ENCODE measurements around the gene CCRL2. TPM values are rescaled to one million over a fixed set of nuclear protein-coding genes. Genes with fewer than 3 reads are reported as not detected.

Gene CCRL2
- total and polyA plus RNA-seq, 2 donors (not counting 1 experiment from before 2014, with no cell fraction given) = 2.6 to 3.3 TPM

DNA sequence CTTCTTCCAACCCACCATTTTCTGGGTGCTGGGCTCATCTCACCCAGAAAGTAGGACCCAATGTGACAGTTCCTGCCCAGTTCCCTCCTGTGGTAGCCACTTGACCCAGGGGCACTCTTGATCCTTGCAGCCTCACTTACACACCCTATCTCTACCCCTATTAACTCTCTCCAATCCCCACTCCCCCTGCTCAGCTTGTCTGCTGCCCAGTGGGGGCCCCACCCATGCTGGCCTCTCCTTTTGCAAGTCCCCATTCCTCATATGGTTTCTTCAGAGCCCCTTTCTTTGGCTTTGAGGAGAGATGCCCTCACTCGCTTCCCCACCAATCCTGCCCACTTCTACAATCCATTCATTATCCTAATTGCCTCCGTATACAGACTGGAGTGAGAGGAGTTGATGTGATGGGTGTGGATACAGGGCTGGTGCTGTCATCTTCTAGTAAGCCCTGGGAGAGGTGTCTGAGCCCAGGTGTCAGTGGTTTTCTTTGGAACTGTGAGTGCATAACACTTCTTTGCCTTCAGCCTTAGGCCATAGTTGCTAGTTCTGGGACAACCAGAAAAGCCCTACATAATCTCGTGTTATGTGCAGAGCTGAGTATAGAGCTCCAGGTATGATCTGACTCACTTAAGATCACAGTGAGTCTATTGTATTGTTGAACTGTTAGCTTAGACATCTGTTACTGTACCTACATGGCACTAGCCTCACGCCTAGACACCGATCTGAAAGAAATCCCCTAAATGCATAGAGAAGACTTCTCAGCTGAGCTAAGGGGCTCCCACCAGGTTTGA lies 41.1 kb upstream of the CCRL2 start:
- Histone ChIP-seq H3K4me2 (replicated peaks; ENCODE audit: low read depth, low read length, poor library complexity, severe bottlenecking) (no peak overlapping the region), H3K27ac (ENCODE audit: low read length in 2 of 2) (no peak overlapping the region), H2AFZ (ENCODE audit: insufficient read depth, low read depth, low read length, poor library complexity, severe bottlenecking) (no peak overlapping the region), H4K20me1 (ENCODE audit: control insufficient read depth, insufficient read depth, low read length, poor library complexity, severe bottlenecking) (no peaks in the 10 kb centered on the region), H3K4me1 (ENCODE audit: control insufficient read depth in 2 of 2, insufficient read depth in 2 of 2, low read length in 2 of 2) (peaks cover 19 to 36% of the 10 kb centered on the region in 2 donors), H3K9ac (ENCODE audit: low read length) (no peak overlapping the region), H3K79me2 (ENCODE audit: control insufficient read depth, insufficient read depth, low read length) (no peaks in the 10 kb centered on the region), H3K36me3 (replicated peaks in 1 of 2; ENCODE audit: control extremely low read depth in 1 of 2, control insufficient read depth in 1 of 2, extremely low read depth in 1 of 2, insufficient read depth in 2 of 2, low read length in 1 of 2) (no peaks in the 10 kb centered on the region), H3K4me3 (ENCODE audit: control extremely low read depth in 1 of 5, extremely low read depth in 1 of 5, insufficient read depth in 1 of 5, low read depth in 2 of 5, low read length in 4 of 5) (no peak overlapping the region), H3K27me3 (replicated peaks in 1 of 4; ENCODE audit: control extremely low read depth in 1 of 4, control insufficient read depth in 3 of 4, insufficient read depth in 4 of 4, low read length in 3 of 4) (no peaks in the 10 kb centered on the region), H3K9me3 (ENCODE audit: control extremely low read depth in 1 of 3, control insufficient read depth in 2 of 3, insufficient read depth in 1 of 3, low read length in 2 of 3) (no peaks in the 10 kb centered on the region)
- Mint-ChIP-seq H3K4me3 (no peak overlapping the region), H3K27ac (no peak overlapping the region), H3K9me3 (ENCODE audit: insufficient read depth) (no peaks in the 10 kb centered on the region), H3K27me3 (no peaks in the 10 kb centered on the region), H3K4me1 (peaks cover 46% of the 10 kb centered on the region)
- POLR2A ChIA-PET = no interaction called here
- 100% methylated on average over 1 of the region's 5 CpGs for WGBS (ENCODE audit: insufficient coverage)
- DNase-seq = no peak
- intact Hi-C loops (cut with micrococcal nuclease) = no loop called here
- TF ChIP-seq, protein P1, sequence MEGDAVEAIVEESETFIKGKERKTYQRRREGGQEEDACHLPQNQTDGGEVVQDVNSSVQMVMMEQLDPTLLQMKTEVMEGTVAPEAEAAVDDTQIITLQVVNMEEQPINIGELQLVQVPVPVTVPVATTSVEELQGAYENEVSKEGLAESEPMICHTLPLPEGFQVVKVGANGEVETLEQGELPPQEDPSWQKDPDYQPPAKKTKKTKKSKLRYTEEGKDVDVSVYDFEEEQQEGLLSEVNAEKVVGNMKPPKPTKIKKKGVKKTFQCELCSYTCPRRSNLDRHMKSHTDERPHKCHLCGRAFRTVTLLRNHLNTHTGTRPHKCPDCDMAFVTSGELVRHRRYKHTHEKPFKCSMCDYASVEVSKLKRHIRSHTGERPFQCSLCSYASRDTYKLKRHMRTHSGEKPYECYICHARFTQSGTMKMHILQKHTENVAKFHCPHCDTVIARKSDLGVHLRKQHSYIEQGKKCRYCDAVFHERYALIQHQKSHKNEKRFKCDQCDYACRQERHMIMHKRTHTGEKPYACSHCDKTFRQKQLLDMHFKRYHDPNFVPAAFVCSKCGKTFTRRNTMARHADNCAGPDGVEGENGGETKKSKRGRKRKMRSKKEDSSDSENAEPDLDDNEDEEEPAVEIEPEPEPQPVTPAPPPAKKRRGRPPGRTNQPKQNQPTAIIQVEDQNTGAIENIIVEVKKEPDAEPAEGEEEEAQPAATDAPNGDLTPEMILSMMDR (IDR thresholded peaks at IDR 0.05) = no peak
- no peak for TF ChIP-seq EZH2 (IDR thresholded peaks at IDR 0.05; ENCODE audit: borderline replicate concordance, insufficient read depth, low read depth, low read length, poor library complexity, severe bottlenecking)
- ATAC-seq (ENCODE audit: low read depth) = no peak
- CTCF ChIA-PET = interaction anchor here (0.8 to 13.1 kb wide), 6 partner anchors 12 to 283 kb away, joined by 3 to 233 read pairs (median 46); no protein-coding TSS in a partner anchor

DNA sequence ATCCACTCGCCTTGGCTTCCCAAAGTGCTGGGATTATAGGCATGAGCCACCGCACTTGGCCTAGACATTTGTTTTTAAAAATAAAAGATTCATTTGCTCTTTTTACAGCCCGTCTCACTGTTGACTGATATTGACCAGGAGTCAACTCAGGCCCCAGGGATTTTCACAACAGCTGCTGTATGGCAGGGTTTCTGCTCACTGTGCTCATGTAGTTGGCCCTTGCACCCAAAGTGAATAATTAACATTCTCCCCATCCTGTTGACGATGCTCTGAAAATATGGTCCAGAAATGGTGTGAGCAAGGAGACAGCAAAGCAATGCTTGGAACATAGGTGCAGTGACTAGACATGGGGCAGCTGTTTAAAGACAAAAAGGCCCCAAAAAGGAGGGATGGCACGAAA lies 39.2 kb upstream of the CCRL2 start:
- H3K4me1 ChIP-seq (ENCODE audit: control insufficient read depth in 2 of 2, insufficient read depth in 2 of 2, low read length in 2 of 2) = peaks cover 12 to 20% of the 10 kb centered on the region in 2 donors
- no peak overlapping the region for H3K4me3 Mint-ChIP-seq
- 94% methylated on average over 2 of the region's 5 CpGs for WGBS (ENCODE audit: insufficient coverage)
- no peaks in the 10 kb centered on the region for H3K27me3 Mint-ChIP-seq
- intact Hi-C loops (cut with micrococcal nuclease) = loop anchor here (1.0 to 2.0 kb wide), 4 partner anchors 92 to 429 kb away; partner anchors contain the start of gene CCR1
- H3K27me3 ChIP-seq (replicated peaks in 1 of 4; ENCODE audit: control extremely low read depth in 1 of 4, control insufficient read depth in 3 of 4, insufficient read depth in 4 of 4, low read length in 3 of 4) = no peaks in the 10 kb centered on the region
- no peak for ATAC-seq (ENCODE audit: low read depth)
- no peak for DNase-seq
- no peaks in the 10 kb centered on the region for H3K9me3 Mint-ChIP-seq (ENCODE audit: insufficient read depth)
- no peak overlapping the region for H3K4me2 ChIP-seq (replicated peaks; ENCODE audit: low read depth, low read length, poor library complexity, severe bottlenecking)
- no peak overlapping the region for H3K27ac ChIP-seq (ENCODE audit: low read length in 2 of 2)
- H3K79me2 ChIP-seq (ENCODE audit: control insufficient read depth, insufficient read depth, low read length) = no peaks in the 10 kb centered on the region
- CTCF ChIA-PET = interaction anchor here (0.7 to 13.1 kb wide), 34 partner anchors 8 to 429 kb away, joined by 3 to 233 read pairs (median 6); partner anchors contain the start of gene CCR1
- H3K4me1 Mint-ChIP-seq = peaks cover 33% of the 10 kb centered on the region
- H3K4me3 ChIP-seq (ENCODE audit: control extremely low read depth in 1 of 5, extremely low read depth in 1 of 5, insufficient read depth in 1 of 5, low read depth in 2 of 5, low read length in 4 of 5) = no peak overlapping the region
- no peak overlapping the region for H3K27ac Mint-ChIP-seq
- H4K20me1 ChIP-seq (ENCODE audit: control insufficient read depth, insufficient read depth, low read length, poor library complexity, severe bottlenecking) = no peaks in the 10 kb centered on the region
- H3K9me3 ChIP-seq (ENCODE audit: control extremely low read depth in 1 of 3, control insufficient read depth in 2 of 3, insufficient read depth in 1 of 3, low read length in 2 of 3) = no peaks in the 10 kb centered on the region
- no peak overlapping the region for H3K9ac ChIP-seq (ENCODE audit: low read length)
- TF ChIP-seq EZH2 (IDR thresholded peaks at IDR 0.05; ENCODE audit: borderline replicate concordance, insufficient read depth, low read depth, low read length, poor library complexity, severe bottlenecking) = no peak
- TF ChIP-seq, protein P1 (IDR thresholded peaks at IDR 0.05) = no peak
- no peaks in the 10 kb centered on the region for H3K36me3 ChIP-seq (replicated peaks in 1 of 2; ENCODE audit: control extremely low read depth in 1 of 2, control insufficient read depth in 1 of 2, extremely low read depth in 1 of 2, insufficient read depth in 2 of 2, low read length in 1 of 2)
- no peak overlapping the region for H2AFZ ChIP-seq (ENCODE audit: insufficient read depth, low read depth, low read length, poor library complexity, severe bottlenecking)
- POLR2A ChIA-PET = no interaction called here

Measured in B cell (primary cell).